WTC11 (cell line): ENCODE results near the gene RUNX1.

Experiments used
- ATF3 ChIP-seq: sonication (generic); formaldehyde crosslinking; conservative IDR thresholded peaks from 2 replicates; pipeline ENCODE4 v1.8.1; 2022; ENCODE audit warnings: mild to moderate bottlenecking, missing genetic modification reagents
- CTCF ChIP-seq: fragments of 200-600 bp; IDR thresholded peaks from 2 replicates; pipeline ENCODE4 v1.8.0; 2022; ENCODE audit warnings: antibody characterized with exemption
- FOXK1 ChIP-seq: sonication (generic); formaldehyde crosslinking; IDR thresholded peaks from 2 replicates; pipeline ENCODE4 v1.8.0; 2022; ENCODE audit warnings: mild to moderate bottlenecking, moderate library complexity, missing genetic modification reagents
- FOXP4 ChIP-seq: sonication (generic); formaldehyde crosslinking; IDR thresholded peaks from 2 replicates; pipeline ENCODE4 v1.8.0; 2022; ENCODE audit warnings: mild to moderate bottlenecking, missing genetic modification reagents
- GABPB1 ChIP-seq: sonication (generic); formaldehyde crosslinking; IDR thresholded peaks from 2 replicates; pipeline ENCODE4 v1.8.1; 2023; ENCODE audit warnings: mild to moderate bottlenecking, missing genetic modification reagents
- HMGXB4 ChIP-seq: sonication (generic); formaldehyde crosslinking; IDR thresholded peaks from 2 replicates; pipeline ENCODE4 v1.8.1; 2023; ENCODE audit warnings: mild to moderate bottlenecking, moderate library complexity, missing genetic modification reagents
- MAX ChIP-seq: sonication (generic); formaldehyde crosslinking; IDR thresholded peaks from 2 replicates; pipeline ENCODE4 v1.8.0; 2022; ENCODE audit warnings: mild to moderate bottlenecking, missing genetic modification reagents
- SMAD3 ChIP-seq: sonication (generic); formaldehyde crosslinking; IDR thresholded peaks from 2 replicates; pipeline ENCODE4 v1.8.0; 2022; ENCODE audit warnings: missing genetic modification reagents, mild to moderate bottlenecking, borderline replicate concordance
- SP1 ChIP-seq: sonication (generic); formaldehyde crosslinking; conservative IDR thresholded peaks from 2 replicates; pipeline ENCODE4 v1.8.1; 2022; ENCODE audit warnings: missing genetic modification reagents
- ZNF121 ChIP-seq: sonication (generic); formaldehyde crosslinking; IDR thresholded peaks from 2 replicates; pipeline ENCODE4 v1.8.0; 2023; ENCODE audit warnings: missing genetic modification reagents
- ZNF138 ChIP-seq: sonication (generic); formaldehyde crosslinking; conservative IDR thresholded peaks from 2 replicates; pipeline ENCODE4 v1.8.1; 2022; ENCODE audit warnings: mild to moderate bottlenecking, moderate library complexity, missing genetic modification reagents
- ZNF317 ChIP-seq: sonication (generic); formaldehyde crosslinking; IDR thresholded peaks from 2 replicates; pipeline ENCODE4 v1.8.1; 2023; ENCODE audit warnings: low read depth, mild to moderate bottlenecking, moderate library complexity, missing genetic modification reagents, borderline replicate concordance
- ZNF396 ChIP-seq: fragments of 250-450 bp; sonication (Bioruptor Pico); IDR thresholded peaks from 2 replicates; pipeline ENCODE4 v1.8.0; 2021; ENCODE audit warnings: mild to moderate bottlenecking, moderate library complexity, borderline replicate concordance

GRCh38 chr21:34790341-34790740 is 258.8 kb downstream of the RUNX1 start:
- TF ChIP-seq CTCF, result no peak
- no peak for TF ChIP-seq ZNF121 (CRISPR knock-in tag)
- no peak for TF ChIP-seq ATF3
- TF ChIP-seq ZNF317 (CRISPR knock-in tag), result no peak
- no peak for TF ChIP-seq GABPB1 (CRISPR knock-in tag)
- no peak for TF ChIP-seq SMAD3 (CRISPR knock-in tag)
- no peak for TF ChIP-seq HMGXB4
- no peak for TF ChIP-seq SP1 (CRISPR knock-in tag)
- TF ChIP-seq ZNF138, result no peak
- TF ChIP-seq FOXK1, result no peak
- TF ChIP-seq FOXP4 (CRISPR knock-in tag), result no peak
- no peak for TF ChIP-seq ZNF396
- no peak for TF ChIP-seq MAX (CRISPR knock-in tag)
